Neural cell (in vitro differentiated cells): Measurements from ENCODE around the gene CFAP65. TPM values are rescaled to one million over a fixed set of nuclear protein-coding genes. Genes with fewer than 3 reads are reported as not detected.

Source experiments
- H2AFZ ChIP-seq: fragments of 200-600, 300-800 bp; sonication (generic), shearing (Covaris generic); 2 replicates; pipeline ENCODE4 v1.6.0; 2014; ENCODE audit warnings: low read depth, mild to moderate bottlenecking, antibody characterized with exemption, low read length, moderate library complexity
- H3F3A ChIP-seq: fragments of 200-600 bp; shearing (Covaris generic); 2 replicates; pipeline ENCODE4 v1.6.1; 2016; ENCODE audit warnings: mild to moderate bottlenecking, moderate library complexity, mixed read lengths, antibody characterized with exemption, low read length; ENCODE audit not compliant: insufficient read depth, poor library complexity, severe bottlenecking
- H3K27ac ChIP-seq: fragments of 200-600, 300-800 bp; sonication (generic), shearing (Covaris generic); 2 replicates; pipeline ENCODE4 v1.5.1; 2014; ENCODE audit warnings: mild to moderate bottlenecking, low read length, moderate library complexity
- H3K27me3 ChIP-seq: fragments of 300-800, 200-600 bp; sonication (generic), shearing (Covaris generic); 2 replicates; pipeline ENCODE4 v1.6.0; 2014; ENCODE audit warnings: mild to moderate bottlenecking, low read depth, low read length, moderate library complexity; ENCODE audit not compliant: insufficient read depth
- H3K36me3 ChIP-seq: fragments of 300-800, 200-600 bp; sonication (generic), shearing (Covaris generic); 2 replicates; pipeline ENCODE4 v1.5.1; 2014; ENCODE audit warnings: mild to moderate bottlenecking, antibody characterized with exemption, low read length, moderate library complexity; ENCODE audit not compliant: insufficient read depth
- H3K4me2 ChIP-seq: fragments of 300-800, 200-600 bp; sonication (generic), shearing (Covaris generic); 2 replicates; pipeline ENCODE4 v1.6.0; 2014; ENCODE audit warnings: mild to moderate bottlenecking, low read length
- H3K4me3 ChIP-seq: fragments of 300-800, 200-600 bp; sonication (generic), shearing (Covaris generic); 2 replicates; pipeline ENCODE4 v1.5.1; 2014; ENCODE audit warnings: mild to moderate bottlenecking, low read length, moderate library complexity
- H3K79me2 ChIP-seq: fragments of 200-600 bp; shearing (Covaris generic); replicated peaks from 2 replicates; pipeline ENCODE4 v1.6.0; 2014; ENCODE audit warnings: mild to moderate bottlenecking, low read length, moderate library complexity; ENCODE audit not compliant: insufficient read depth
- H3K9ac ChIP-seq: fragments of 300-800, 200-600 bp; sonication (generic), shearing (Covaris generic); 2 replicates; pipeline ENCODE4 v1.6.1; 2016; ENCODE audit warnings: mild to moderate bottlenecking, low read length, mixed read lengths
- H3K9me2 ChIP-seq: fragments of 200-600 bp; shearing (Covaris generic); 2 replicates; pipeline ENCODE4 v1.6.1; 2016; ENCODE audit warnings: mild to moderate bottlenecking, low read length, mixed read lengths; ENCODE audit not compliant: insufficient read depth
- H3K9me3 ChIP-seq: fragments of 200-600, 300-800 bp; sonication (generic), shearing (Covaris generic); 2 replicates; pipeline ENCODE4 v1.6.1; 2016; ENCODE audit warnings: mild to moderate bottlenecking, mixed run types, low read length, moderate library complexity, mixed read lengths
- H4K20me1 ChIP-seq: fragments of 200-600 bp; shearing (Covaris generic); 2 replicates; pipeline ENCODE4 v1.6.1; 2016; ENCODE audit warnings: mild to moderate bottlenecking, mixed run types; ENCODE audit not compliant: insufficient read depth
- CTCF ChIP-seq: fragments of 450-650 bp; IDR thresholded peaks from 2 replicates; pipeline ENCODE4 v1.5.1; 2014; ENCODE audit warnings: antibody characterized with exemption, mild to moderate bottlenecking, moderate library complexity; ENCODE audit not compliant: poor library complexity, severe bottlenecking
- EP300 ChIP-seq: fragments of 450-650 bp; conservative IDR thresholded peaks from 2 replicates; pipeline ENCODE4 v1.6.1; 2014; ENCODE audit warnings: antibody characterized with exemption, mild to moderate bottlenecking, moderate library complexity; ENCODE audit not compliant: poor library complexity, severe bottlenecking
- EZH2 ChIP-seq: fragments of 200-600, 300-800 bp; shearing (Covaris generic), sonication (generic); IDR thresholded peaks from 2 replicates; pipeline ENCODE4 v1.6.1; 2014; ENCODE audit warnings: antibody characterized with exemption, low read length, borderline replicate concordance, mild to moderate bottlenecking; ENCODE audit not compliant: insufficient read depth, poor library complexity, severe bottlenecking
- MXI1 ChIP-seq: fragments of 450-650 bp; conservative IDR thresholded peaks from 2 replicates; pipeline ENCODE4 v1.6.1; 2014; ENCODE audit warnings: antibody characterized with exemption, mild to moderate bottlenecking; ENCODE audit not compliant: poor library complexity, severe bottlenecking
- POLR2AphosphoS5 ChIP-seq: IDR thresholded peaks from 2 replicates; pipeline ENCODE4 v1.6.1; 2012
- RAD21 ChIP-seq: fragments of 450-650 bp; conservative IDR thresholded peaks from 2 replicates; pipeline ENCODE4 v1.6.1; 2014; ENCODE audit warnings: antibody characterized with exemption, mild to moderate bottlenecking, moderate library complexity
- SMC3 ChIP-seq: fragments of 450-650 bp; conservative IDR thresholded peaks from 2 replicates; pipeline ENCODE4 v1.6.1; 2014; ENCODE audit warnings: antibody characterized with exemption, mild to moderate bottlenecking, moderate library complexity; ENCODE audit not compliant: poor library complexity
- TAF1 ChIP-seq: IDR thresholded peaks from 2 replicates; pipeline ENCODE4 v1.6.1; 2012; ENCODE audit warnings: low read depth
- polyA plus RNA-seq: library from polyadenylated mRNA; depleted of rRNA; stranded (reverse); fragments of >200 nt; gene quantifications from 2 replicates; pipeline ENCODE4 v1.2.3, GENCODE V29; 2014
- TF ChIP-seq, protein P1 (sequence below): IDR thresholded peaks from 2 replicates; pipeline ENCODE4 v1.6.1; 2012; ENCODE audit warnings: borderline replicate concordance

Gene CFAP65
- polyA plus RNA-seq, 1 donor from 2014 or later = 1.1 TPM

DNA sequence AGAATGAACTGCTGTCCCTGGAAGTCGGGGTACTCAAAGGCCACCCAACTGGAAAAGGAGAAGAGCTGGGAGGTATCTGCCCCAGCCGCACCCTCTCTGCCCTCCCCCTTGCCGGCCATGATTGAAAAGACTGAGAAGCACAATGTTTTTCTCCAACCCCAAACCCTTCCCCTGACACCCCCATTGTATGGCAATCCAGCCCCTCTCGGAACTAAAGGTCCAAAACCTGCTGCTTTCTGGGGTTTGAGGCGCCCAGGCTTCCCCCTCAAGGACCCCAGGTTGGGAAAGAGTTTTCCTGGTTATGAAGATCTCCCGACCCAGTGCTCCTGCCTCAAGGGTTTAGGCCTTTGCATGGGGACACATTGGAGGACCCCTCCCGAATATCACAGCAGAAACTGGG lies 49.1 kb downstream of the CFAP65 start:
- Histone ChIP-seq H3K9me2 (no peaks in the 10 kb centered on the region), H4K20me1 (no peaks in the 10 kb centered on the region), H3F3A (no peaks in the 10 kb centered on the region), H3K36me3 (no peaks in the 10 kb centered on the region), H3K4me3 (no peak overlapping the region), H3K4me2 (no peak overlapping the region), H3K27me3 (peaks cover 100% of the 10 kb centered on the region), H3K9me3 (no peaks in the 10 kb centered on the region), H3K9ac (no peak overlapping the region), H2AFZ (no peak overlapping the region), H3K27ac (no peak overlapping the region), H3K79me2 (no peaks in the 10 kb centered on the region)
- TF ChIP-seq, protein P1, sequence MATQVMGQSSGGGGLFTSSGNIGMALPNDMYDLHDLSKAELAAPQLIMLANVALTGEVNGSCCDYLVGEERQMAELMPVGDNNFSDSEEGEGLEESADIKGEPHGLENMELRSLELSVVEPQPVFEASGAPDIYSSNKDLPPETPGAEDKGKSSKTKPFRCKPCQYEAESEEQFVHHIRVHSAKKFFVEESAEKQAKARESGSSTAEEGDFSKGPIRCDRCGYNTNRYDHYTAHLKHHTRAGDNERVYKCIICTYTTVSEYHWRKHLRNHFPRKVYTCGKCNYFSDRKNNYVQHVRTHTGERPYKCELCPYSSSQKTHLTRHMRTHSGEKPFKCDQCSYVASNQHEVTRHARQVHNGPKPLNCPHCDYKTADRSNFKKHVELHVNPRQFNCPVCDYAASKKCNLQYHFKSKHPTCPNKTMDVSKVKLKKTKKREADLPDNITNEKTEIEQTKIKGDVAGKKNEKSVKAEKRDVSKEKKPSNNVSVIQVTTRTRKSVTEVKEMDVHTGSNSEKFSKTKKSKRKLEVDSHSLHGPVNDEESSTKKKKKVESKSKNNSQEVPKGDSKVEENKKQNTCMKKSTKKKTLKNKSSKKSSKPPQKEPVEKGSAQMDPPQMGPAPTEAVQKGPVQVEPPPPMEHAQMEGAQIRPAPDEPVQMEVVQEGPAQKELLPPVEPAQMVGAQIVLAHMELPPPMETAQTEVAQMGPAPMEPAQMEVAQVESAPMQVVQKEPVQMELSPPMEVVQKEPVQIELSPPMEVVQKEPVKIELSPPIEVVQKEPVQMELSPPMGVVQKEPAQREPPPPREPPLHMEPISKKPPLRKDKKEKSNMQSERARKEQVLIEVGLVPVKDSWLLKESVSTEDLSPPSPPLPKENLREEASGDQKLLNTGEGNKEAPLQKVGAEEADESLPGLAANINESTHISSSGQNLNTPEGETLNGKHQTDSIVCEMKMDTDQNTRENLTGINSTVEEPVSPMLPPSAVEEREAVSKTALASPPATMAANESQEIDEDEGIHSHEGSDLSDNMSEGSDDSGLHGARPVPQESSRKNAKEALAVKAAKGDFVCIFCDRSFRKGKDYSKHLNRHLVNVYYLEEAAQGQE = no peak
- TF ChIP-seq CTCF (no peak), RAD21 (no peak), TAF1 (no peak), SMC3 (no peak), POLR2AphosphoS5 (no peak), EP300 (no peak), MXI1 (no peak), EZH2 (no peak)

GRCh38 chr2:218991674-218992168 lies 49.6 kb downstream of the CFAP65 start:
- H3K36me3 ChIP-seq = no peaks in the 10 kb centered on the region
- no peaks in the 10 kb centered on the region for H3K79me2 ChIP-seq
- no peaks in the 10 kb centered on the region for H3K9me2 ChIP-seq
- H3K9ac ChIP-seq = no peak overlapping the region
- H3K27ac ChIP-seq = no peak overlapping the region
- no peak overlapping the region for H2AFZ ChIP-seq
- H3K4me3 ChIP-seq = no peak overlapping the region
- peaks cover 100% of the 10 kb centered on the region for H3K27me3 ChIP-seq
- H4K20me1 ChIP-seq = no peaks in the 10 kb centered on the region
- TF ChIP-seq TAF1 = no peak
- TF ChIP-seq CTCF = no peak
- no peak for TF ChIP-seq POLR2AphosphoS5
- TF ChIP-seq, protein P1 = no peak
- no peak for TF ChIP-seq EP300
- no peak for TF ChIP-seq EZH2
- TF ChIP-seq SMC3 = no peak
- no peak for TF ChIP-seq RAD21
- no peak for TF ChIP-seq MXI1
- no peaks in the 10 kb centered on the region for H3K9me3 ChIP-seq
- H3K4me2 ChIP-seq = no peak overlapping the region
- H3F3A ChIP-seq = no peaks in the 10 kb centered on the region
